Fibroblast of skin of scalp (primary cell): ENCODE measurements around the gene GABRB1.

ENCODE experiments used
- DNase-seq: peaks from one replicate; pipeline ENCODE4 v3.0.0-alpha.2; 2013

The GABRB1 gene

DNA sequence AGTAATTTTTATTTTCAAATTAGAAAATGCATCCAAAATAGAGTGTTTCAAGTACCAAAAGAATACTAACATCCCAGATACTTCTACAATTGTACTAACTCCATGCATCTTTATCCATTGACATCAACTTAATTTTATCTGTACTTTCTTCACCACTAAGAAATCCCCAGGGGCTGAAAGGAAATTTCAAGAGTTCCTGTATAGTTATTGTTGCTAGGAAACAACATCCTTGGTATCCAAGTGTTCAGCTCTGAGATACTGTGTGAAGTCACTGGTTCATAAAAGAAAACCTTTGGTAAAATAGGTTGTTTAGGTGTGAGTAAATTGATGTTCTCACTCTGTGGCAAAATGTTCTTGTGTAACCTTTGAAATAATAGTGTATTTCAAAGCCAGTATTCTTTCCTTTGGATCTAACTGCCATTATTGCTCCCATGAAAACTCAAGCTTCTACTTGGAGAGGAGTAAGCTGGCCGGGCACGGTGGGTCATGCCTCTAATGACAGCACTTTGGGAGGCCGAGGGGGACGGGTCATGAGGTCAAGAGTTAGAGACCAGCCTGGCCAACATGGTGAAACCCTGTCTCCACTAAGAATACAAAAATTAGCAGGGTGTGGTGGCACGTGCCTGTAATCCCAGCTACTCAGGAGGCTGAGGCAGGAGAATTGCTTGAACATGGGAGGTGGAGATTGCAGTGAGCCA, 359.2 kb downstream of the GABRB1 start:
- peak; percentile 13 for DNase-seq

DNA sequence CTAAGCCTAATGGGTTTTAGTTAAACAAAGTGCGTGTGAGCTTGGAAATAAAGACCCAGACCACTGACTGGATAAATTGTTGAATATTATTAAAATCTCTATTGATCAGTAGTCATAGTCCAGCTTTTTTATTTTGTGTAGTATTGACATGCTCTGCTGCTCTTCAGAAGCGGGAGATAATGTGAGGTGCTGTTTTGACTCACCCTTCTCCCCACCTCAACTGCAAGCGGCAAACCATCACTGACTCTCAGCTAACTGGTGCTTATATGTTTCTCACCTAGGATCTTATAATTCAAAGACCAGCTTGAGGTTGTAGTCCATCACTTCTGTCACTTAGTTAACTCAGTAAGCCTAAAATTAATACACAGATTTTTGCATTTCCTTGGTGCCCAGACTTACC, 359.9 kb downstream of the GABRB1 start:
- DNase-seq, result no peak

GRCh38 chr4:47406408-47406807, 375.0 kb downstream of the GABRB1 start:
- no peak for DNase-seq

DNA sequence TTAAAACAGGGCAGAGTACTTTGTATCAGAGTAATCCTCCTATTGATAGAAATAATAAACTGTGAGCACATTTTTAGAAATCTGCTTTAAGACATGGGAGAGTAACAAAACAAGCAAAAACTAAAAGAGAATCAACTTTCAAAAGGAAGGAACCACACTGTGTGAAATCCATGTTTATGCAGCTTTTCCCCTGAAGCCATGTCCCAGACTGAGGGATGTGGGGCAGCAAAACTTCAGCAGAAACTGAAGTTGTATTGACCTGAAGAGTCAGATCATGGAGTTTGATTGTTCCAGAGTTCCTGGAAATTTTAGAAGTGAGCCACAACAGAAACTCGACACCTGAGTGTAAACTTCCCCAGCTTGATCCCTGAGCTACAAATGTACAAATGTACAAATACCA, 378.9 kb downstream of the GABRB1 start:
- no peak for DNase-seq

DNA sequence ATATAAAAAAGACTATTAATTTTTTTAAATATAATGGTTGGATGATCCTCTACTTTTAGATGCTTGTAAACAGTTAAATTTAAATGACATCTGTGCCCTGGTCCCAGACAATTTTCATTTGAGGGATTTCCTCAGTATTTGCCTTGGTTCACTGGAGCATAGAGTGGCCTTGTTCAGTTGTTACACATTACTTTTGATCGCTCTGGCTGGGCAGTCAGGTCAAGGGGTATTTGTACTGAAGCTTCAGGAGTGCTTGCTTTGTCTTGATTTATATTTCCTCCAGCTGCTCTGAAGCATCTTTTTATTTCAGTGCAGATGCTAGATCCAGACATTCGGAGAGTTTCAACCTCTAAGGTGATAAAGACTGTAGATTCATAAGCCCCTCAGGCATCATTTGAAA, 382.2 kb downstream of the GABRB1 start:
- no peak for DNase-seq

- no peak for DNase-seq
These were observed 384.4 kb downstream of the GABRB1 start for GRCh38 chr4:47415719-47416118.

GRCh38 chr4:47418147-47418546, 386.8 kb downstream of the GABRB1 start:
- DNase-seq, result no peak

- DNase-seq, result no peak
These were observed 387.9 kb downstream of the GABRB1 start for GRCh38 chr4:47419296-47419695.

GRCh38 chr4:47425628-47426027, 394.3 kb downstream of the GABRB1 start:
- DNase-seq, result no peak

DNA sequence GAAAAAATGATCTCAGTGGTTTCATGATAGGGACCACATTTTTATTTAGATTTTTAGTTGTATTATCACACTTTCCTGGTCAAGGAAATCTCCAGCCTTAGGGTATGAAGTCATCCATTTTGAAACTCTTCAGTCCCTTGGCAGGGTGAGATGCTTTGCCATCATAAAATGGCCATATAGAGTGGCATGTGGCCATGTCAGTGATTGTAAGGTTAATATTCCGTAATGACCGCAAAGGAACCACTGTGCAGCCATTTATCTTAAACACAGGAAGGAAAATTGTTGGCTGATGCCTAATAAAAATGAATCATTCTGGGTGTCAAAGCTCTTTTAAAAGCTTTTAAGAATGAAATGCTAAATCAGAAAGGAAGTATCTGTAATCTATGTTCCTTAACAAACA, 396.6 kb downstream of the GABRB1 start:
- DNase-seq, result no peak

- no peak for DNase-seq
These were observed 401.4 kb downstream of the GABRB1 start for GRCh38 chr4:47432749-47433148.

DNA sequence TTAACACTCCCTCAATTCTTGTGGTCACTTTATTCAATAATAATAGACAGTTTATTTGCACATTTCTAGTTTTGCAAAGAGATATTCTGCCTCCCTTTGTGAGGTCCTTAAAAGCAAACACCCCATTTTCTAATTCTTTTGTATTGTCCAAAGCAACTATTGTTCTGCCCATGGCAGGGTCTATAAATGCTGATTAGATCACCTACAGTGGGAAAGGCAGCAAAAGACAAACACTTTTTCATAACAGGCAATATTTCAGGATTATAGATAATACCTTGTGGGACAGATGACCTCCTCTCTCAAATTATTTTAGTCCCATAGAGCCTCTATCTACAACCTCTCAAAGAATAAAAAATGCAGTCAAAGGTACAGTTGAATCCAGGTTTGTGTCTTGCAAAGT, 403.6 kb downstream of the GABRB1 start:
- DNase-seq, result no peak

DNA sequence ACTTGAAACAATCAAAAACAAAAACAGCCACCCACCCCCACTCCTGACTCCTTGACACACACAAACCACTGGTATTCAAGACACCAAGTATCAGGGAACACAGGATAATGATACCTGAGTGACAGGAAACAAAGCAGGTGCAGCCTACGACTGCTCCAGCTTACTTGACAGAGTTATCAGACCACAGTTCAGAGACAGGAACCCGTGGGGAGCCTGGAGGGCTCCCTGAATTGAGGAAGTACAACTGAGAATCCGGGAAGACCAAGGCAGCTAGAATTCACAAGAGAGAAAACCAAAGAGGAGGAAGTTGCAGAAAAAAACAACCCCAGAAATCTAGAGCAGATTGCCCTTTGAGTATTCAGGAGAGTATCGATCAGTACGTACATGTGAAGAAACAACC, 411.6 kb downstream of the GABRB1 start:
- no peak for DNase-seq

DNA sequence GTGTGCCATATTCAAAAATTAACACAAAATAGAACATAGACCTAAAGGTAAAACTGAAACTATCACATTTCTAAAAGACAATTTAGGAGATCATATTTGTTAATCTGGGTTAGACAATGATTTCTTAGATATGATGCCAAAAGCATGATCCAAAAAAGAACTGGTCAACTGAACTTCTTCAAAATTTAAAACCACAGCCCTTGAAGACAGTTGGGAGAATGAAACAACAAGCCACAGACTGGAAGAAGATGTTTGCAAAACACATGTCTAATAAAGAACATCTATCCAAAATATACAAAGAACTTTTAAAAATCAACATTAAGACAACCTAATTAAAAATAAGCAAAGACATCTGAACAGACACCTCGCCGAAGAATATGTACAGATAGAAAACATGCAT, 412.7 kb downstream of the GABRB1 start:
- DNase-seq, result no peak

GRCh38 chr4:47451657-47452056, 420.3 kb downstream of the GABRB1 start:
- DNase-seq, result peak; percentile 40

DNA sequence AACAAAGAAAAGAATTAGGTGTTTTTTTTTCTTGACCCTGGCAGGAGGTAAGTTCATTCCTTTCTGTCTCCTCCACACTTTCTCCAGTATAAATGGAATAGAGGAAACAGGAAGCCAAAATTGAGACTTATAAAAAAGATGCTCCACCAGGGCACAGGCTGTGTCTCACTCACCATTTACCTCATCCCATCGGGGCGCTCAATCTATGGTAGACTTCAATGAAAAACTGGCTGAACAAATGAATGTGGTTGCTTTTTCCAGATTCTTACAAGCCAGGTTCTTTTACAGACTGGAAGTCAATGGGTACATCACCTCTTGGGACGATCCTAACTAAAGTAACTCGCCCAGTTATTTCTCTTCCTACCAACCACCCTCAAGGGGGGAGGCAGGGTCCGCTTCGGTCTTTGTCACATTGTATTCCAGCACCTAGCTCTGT, 431.4 kb downstream of the GABRB1 start:
- no peak for DNase-seq

DNA sequence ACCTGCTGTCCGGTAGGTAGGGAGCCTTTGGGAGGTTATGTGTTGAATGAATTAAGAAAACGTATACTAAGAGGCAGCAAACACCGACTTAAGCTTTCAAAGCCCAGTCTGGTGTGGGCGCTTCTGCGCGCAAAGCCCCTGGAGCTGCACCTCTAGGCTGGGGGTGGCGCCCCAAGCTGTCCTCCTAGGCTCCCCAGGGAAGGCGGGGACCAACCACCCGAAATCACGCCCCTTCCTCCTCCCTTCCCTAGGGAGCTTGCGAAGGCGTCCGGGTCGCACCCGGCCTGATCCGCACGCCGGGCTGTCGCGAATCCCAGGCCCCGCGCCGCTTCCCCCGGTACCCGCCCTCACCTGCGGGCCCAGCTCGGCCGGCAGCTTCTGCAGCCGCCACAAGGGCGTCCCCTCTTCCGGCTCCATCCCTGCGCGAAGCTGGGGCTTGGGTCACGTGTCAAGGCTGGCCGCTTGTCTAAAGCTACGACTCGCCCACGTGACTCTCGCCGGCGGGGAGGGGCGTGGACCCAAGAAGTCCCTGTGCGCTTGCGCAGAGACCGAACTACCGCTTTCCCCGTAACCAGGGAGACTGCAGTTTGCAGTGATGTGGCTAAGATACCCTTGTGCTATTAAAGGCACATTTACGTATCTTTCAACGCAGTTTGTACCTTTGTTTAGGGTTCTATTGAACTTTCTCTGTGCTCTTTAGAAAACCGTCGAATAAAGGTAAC, 432.0 kb downstream of the GABRB1 start, which contains the start of gene COMMD8:
Gene COMMD8, minus strand, starts transcription at position 468 of the 722 bp plus-strand sequence. Its CDS starts 51 bp downstream, at position 417.
- DNase-seq, result peak; percentile 96

DNA sequence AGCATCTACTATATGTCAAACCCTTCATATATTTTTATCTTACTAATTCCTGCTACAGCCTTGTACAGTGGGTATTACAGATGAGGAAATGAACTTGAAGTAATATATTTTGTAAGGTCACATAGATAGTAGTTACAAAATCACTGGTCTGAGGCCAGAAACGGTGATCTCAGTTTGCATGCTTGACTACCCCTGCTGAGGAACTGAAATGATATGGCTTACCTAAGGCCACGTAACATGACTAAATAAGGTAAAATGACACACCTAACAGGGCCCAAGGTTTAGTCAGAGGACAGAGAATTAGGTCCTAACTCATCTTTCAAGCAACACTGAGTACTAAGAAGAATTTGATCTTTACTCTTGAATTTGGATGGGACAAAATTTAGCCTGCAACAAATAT, 433.6 kb downstream of the GABRB1 start:
- no peak for DNase-seq

DNA sequence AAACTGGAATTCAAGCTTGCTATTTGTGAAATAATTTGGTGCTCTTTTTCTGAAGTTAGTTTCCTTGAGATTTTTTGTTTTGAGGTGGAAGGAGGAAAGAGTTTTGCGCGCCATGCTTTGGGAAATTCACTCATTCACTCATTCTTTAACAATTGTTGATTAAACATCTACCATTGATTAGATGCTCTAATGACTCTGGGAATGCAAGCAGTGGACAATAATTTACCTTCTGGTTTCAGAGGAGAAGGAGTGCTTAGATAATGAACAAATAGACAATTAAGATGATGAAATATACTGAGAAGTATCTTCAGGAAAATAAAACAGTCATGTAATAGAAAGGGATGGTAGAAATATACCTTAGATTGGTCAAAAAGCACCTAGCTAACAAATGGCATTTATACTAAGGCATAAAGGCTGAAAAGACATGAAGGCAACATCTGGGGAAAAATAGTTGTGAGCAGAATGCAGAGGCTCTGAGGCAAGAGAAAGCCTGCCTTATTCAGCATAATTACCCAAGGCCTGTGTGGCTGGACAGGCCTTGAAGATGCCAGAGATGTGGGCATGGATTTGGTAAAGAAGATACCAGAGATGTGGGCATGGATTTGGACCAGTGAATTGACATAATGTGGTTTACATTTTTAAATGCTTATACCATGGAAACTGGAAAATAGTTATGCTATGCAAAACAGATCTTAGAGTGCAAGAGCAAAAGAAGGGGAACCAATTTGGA, 434.9 kb downstream of the GABRB1 start:
- no peak for DNase-seq

DNA sequence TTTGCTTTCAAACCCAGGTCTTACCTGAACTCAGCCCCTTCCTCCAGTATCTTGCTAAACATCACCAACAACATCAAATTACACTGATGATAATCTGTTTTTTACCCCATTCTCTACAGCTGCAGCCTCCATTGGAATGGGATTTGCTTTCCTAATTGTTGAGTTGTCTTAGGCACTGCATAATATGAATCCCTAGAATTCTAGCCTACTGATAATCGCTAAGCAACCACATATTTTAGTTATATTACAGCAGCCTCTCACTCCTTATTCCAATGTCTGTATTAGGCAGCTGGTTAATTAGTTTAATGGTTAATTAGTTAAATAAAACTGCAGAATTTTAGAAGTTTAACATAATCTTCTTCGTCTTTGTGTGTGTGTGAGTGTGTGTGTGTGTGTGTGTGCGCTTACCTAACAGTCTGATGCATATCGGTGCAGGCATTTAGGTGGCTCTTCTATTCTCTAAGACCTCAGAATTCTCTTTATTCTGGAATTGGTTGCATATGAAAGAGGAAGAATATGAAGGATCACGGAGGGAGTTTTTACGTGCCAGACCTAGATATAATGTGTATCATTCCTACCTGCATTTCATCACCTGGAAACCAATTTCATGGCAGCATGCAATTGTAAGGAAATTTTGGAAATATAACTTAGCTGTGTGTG, 437.5 kb downstream of the GABRB1 start:
- DNase-seq, result peak; percentile 34

DNA sequence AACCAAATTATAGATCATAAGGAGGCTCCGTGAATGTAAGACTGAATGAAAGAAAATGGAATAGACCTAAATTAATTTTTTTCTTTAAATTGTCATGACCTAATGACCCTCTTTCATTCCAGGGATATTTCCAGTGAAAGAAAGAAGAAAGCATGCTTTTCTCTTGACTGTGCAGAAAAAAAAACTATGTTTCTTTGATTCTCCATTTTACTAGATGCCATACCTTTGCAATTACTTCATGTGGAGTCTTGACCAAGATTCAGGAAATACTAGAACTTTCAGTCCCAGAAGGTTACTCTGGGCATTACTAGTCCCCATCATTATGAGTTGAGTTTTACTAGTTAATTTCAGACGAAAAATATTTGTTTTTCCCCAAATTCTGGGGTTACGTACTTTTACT, 438.6 kb downstream of the GABRB1 start:
- DNase-seq, result peak; percentile 57

- no peak for DNase-seq
These were observed 439.7 kb downstream of the GABRB1 start for GRCh38 chr4:47471064-47471463.

GRCh38 chr4:47471591-47471990, 440.2 kb downstream of the GABRB1 start:
- no peak for DNase-seq
